OCI-LY1 (cell line): Measurements from ENCODE around the gene FRMD1.

ENCODE experiments used
- H2AFZ ChIP-seq: fragments of 200-600 bp; sonication (generic), shearing (Covaris generic); 2 replicates; pipeline ENCODE4 v1.6.0; 2014; ENCODE audit warnings: antibody characterized with exemption, mild to moderate bottlenecking, low read length
- H3F3A ChIP-seq: fragments of 200-600 bp; sonication (generic), shearing (Covaris generic); 2 replicates; pipeline ENCODE4 v1.6.0; 2014; ENCODE audit warnings: mild to moderate bottlenecking, antibody characterized with exemption, low read length, moderate library complexity; ENCODE audit not compliant: insufficient read depth
- H3K27ac ChIP-seq: fragments of 200-600 bp; sonication (generic); 2 replicates; pipeline ENCODE4 v1.5.1; 2014; ENCODE audit warnings: low read length, mixed run types, mild to moderate bottlenecking, low read depth; ENCODE audit not compliant: poor library complexity, severe bottlenecking
- H3K27me3 ChIP-seq: fragments of 200-600 bp; sonication (generic); 2 replicates; pipeline ENCODE4 v1.6.0; 2014; ENCODE audit warnings: antibody characterized with exemption, mild to moderate bottlenecking, low read length, moderate library complexity; ENCODE audit not compliant: insufficient read depth
- H3K36me3 ChIP-seq: fragments of 200-600 bp; sonication (generic); 2 replicates; pipeline ENCODE4 v1.6.1; 2014; ENCODE audit warnings: mild to moderate bottlenecking, antibody characterized with exemption, low read length, moderate library complexity, mixed read lengths; ENCODE audit not compliant: insufficient read depth
- H3K4me1 ChIP-seq: fragments of 200-600 bp; sonication (generic); 2 replicates; pipeline ENCODE4 v1.5.1; 2014; ENCODE audit warnings: mild to moderate bottlenecking, low read length, moderate library complexity; ENCODE audit not compliant: insufficient read depth, severe bottlenecking
- H3K4me2 ChIP-seq: fragments of 200-600 bp; sonication (generic), shearing (Covaris generic); 2 replicates; pipeline ENCODE4 v1.6.1; 2014; ENCODE audit warnings: low read length
- H3K4me3 ChIP-seq: fragments of 200-600 bp; sonication (generic); 2 replicates; pipeline ENCODE4 v1.5.1; 2014; ENCODE audit warnings: low read length, low read depth, mild to moderate bottlenecking, mixed read lengths; ENCODE audit not compliant: poor library complexity, severe bottlenecking
- H3K79me2 ChIP-seq: fragments of 200-600 bp; shearing (Covaris generic); 2 replicates; pipeline ENCODE4 v1.6.1; 2016; ENCODE audit warnings: mixed run types, low read length, mixed read lengths; ENCODE audit not compliant: insufficient read depth
- H3K9ac ChIP-seq: fragments of 200-600 bp; sonication (generic), shearing (Covaris generic); 2 replicates; pipeline ENCODE4 v1.6.1; 2014; ENCODE audit warnings: mild to moderate bottlenecking, low read length, mixed read lengths
- H3K9me2 ChIP-seq: fragments of 200-600 bp; sonication (generic), shearing (Covaris generic); 2 replicates; pipeline ENCODE4 v1.6.1; 2014; ENCODE audit warnings: low read depth, mild to moderate bottlenecking, low read length, mixed read lengths
- H3K9me3 ChIP-seq: fragments of 200-600 bp; shearing (Covaris generic); 2 replicates; pipeline ENCODE4 v1.6.1; 2014; ENCODE audit warnings: low read length, mixed read lengths
- H4K20me1 ChIP-seq: fragments of 200-600 bp; sonication (generic), shearing (Covaris generic); 2 replicates; pipeline ENCODE4 v1.6.0; 2016; ENCODE audit warnings: mild to moderate bottlenecking, low read length; ENCODE audit not compliant: insufficient read depth
- CTCF ChIP-seq: fragments of 200-600 bp; sonication (generic), shearing (Covaris generic); IDR thresholded peaks from 2 replicates; pipeline ENCODE4 v1.5.1; 2017; ENCODE audit warnings: mild to moderate bottlenecking, antibody characterized with exemption, low read length, moderate library complexity, mixed read lengths
- EZH2 ChIP-seq: fragments of 200-600 bp; sonication (generic), shearing (Covaris generic); IDR thresholded peaks from 2 replicates; pipeline ENCODE4 v1.8.0; 2017; ENCODE audit warnings: borderline replicate concordance, mixed run types, mild to moderate bottlenecking, antibody characterized with exemption, low read length, moderate library complexity, mixed read lengths

Gene FRMD1

GRCh38 chr6:168078943-168079405 lies at the start of gene FRMD1:
TSS of gene FRMD1 (minus strand) at chr6:168079212. CDS start at chr6:168079094, 118 bp downstream.
- H3K9me2 ChIP-seq, result no peaks in the 10 kb centered on the region

GRCh38 chr6:168128006-168128630 lies 49.1 kb upstream of the FRMD1 start:
- Histone ChIP-seq H3K27ac (no peak overlapping the region), H3K4me2 (no peak overlapping the region), H3F3A (no peaks in the 10 kb centered on the region), H4K20me1 (no peaks in the 10 kb centered on the region), H3K9ac (no peak overlapping the region), H3K4me3 (no peak overlapping the region), H3K9me3 (no peaks in the 10 kb centered on the region), H3K27me3 (no peaks in the 10 kb centered on the region), H3K4me1 (no peaks in the 10 kb centered on the region), H3K36me3 (no peaks in the 10 kb centered on the region), H3K79me2 (no peaks in the 10 kb centered on the region), H3K9me2 (no peaks in the 10 kb centered on the region), H2AFZ (no peak overlapping the region)
- TF ChIP-seq CTCF, result no peak
- no peak for TF ChIP-seq EZH2

More at GRCh38 chr6:168078943-168079405, at the start of gene FRMD1:
- Histone ChIP-seq H3K4me3 (no peak within 1 kb of the TSS), H3K36me3 (no peaks in the 10 kb centered on the region), H4K20me1 (no peaks in the 10 kb centered on the region), H3K4me2 (no peak within 1 kb of the TSS), H3K4me1 (no peaks in the 10 kb centered on the region), H3K9ac (no peak within 1 kb of the TSS), H2AFZ (no peak within 1 kb of the TSS), H3K9me3 (no peaks in the 10 kb centered on the region), H3K79me2 (no peaks in the 10 kb centered on the region), H3K27me3 (no peaks in the 10 kb centered on the region), H3F3A (no peaks in the 10 kb centered on the region), H3K27ac (no peak within 1 kb of the TSS)
- no peak for TF ChIP-seq EZH2
- TF ChIP-seq CTCF, result no peak

GRCh38 chr6:168127384-168127868 lies 48.4 kb upstream of the FRMD1 start:
- Histone ChIP-seq H3K4me1 (no peaks in the 10 kb centered on the region), H3K79me2 (no peaks in the 10 kb centered on the region), H3K27me3 (no peaks in the 10 kb centered on the region), H2AFZ (no peak overlapping the region), H3K36me3 (no peaks in the 10 kb centered on the region), H3K9me2 (no peaks in the 10 kb centered on the region), H3K4me2 (no peak overlapping the region), H3K9ac (no peak overlapping the region), H3F3A (no peaks in the 10 kb centered on the region), H4K20me1 (no peaks in the 10 kb centered on the region), H3K27ac (no peak overlapping the region), H3K9me3 (no peaks in the 10 kb centered on the region), H3K4me3 (no peak overlapping the region)
- no peak for TF ChIP-seq CTCF
- no peak for TF ChIP-seq EZH2
